Subcutaneous abdominal adipose tissue (tissue), 5 donors: ENCODE data around the gene CCDC40.

Experiments
- H3K27ac ChIP-seq: one replicate; pipeline ENCODE4 v1.7.0; 2013; ENCODE audit warnings: low read depth, mild to moderate bottlenecking, inconsistent platforms, low read length, moderate library complexity
- H3K27me3 ChIP-seq, 5 donors: one replicate each; pipeline ENCODE4 v1.7.0; 2013; ENCODE audit warnings: low read length in 5 of 5, inconsistent platforms in 1 of 5; ENCODE audit not compliant: control insufficient read depth in 5 of 5, insufficient read depth in 4 of 5
- H3K36me3 ChIP-seq, 5 donors: one replicate each; pipeline ENCODE4 v1.7.0; 2013; ENCODE audit warnings: low read length in 5 of 5; ENCODE audit not compliant: control insufficient read depth in 5 of 5, insufficient read depth in 5 of 5
- H3K4me1 ChIP-seq, 5 donors: one replicate each; pipeline ENCODE4 v1.7.0; 2013; ENCODE audit warnings: low read length in 5 of 5, mild to moderate bottlenecking in 3 of 5, moderate library complexity in 1 of 5; ENCODE audit not compliant: control insufficient read depth in 5 of 5, insufficient read depth in 5 of 5
- H3K4me3 ChIP-seq, 5 donors: one replicate each; pipeline ENCODE4 v1.7.0; 2013; ENCODE audit warnings: low read length in 5 of 5, low read depth in 1 of 5
- H3K9ac ChIP-seq, 5 donors: one replicate each; pipeline ENCODE4 v1.7.0; 2013; ENCODE audit warnings: low read length in 5 of 5, mild to moderate bottlenecking in 4 of 5, moderate library complexity in 3 of 5
- H3K9me3 ChIP-seq, 5 donors: one replicate each; pipeline ENCODE4 v1.7.0; 2013; ENCODE audit warnings: low read length in 5 of 5; ENCODE audit not compliant: control insufficient read depth in 5 of 5
- donor health status: healthy.
- donor health status: healthy.
- donor health status: healthy.
- donor health status: healthy.
- donor health status: healthy.

CCDC40 gene

GRCh38 chr17:80029258-80029974 lies 7.0 kb upstream of the CCDC40 start:
- H3K4me1 ChIP-seq, result peaks cover 16 to 94% (median 88%) of the 10 kb centered on the region in 5 donors
- H3K4me3 ChIP-seq, result peak overlapping the region in 3 of 5 donors; percentile 19 to 46 (median 36)
- H3K27ac ChIP-seq, result peak overlapping the region; percentile 94

DNA sequence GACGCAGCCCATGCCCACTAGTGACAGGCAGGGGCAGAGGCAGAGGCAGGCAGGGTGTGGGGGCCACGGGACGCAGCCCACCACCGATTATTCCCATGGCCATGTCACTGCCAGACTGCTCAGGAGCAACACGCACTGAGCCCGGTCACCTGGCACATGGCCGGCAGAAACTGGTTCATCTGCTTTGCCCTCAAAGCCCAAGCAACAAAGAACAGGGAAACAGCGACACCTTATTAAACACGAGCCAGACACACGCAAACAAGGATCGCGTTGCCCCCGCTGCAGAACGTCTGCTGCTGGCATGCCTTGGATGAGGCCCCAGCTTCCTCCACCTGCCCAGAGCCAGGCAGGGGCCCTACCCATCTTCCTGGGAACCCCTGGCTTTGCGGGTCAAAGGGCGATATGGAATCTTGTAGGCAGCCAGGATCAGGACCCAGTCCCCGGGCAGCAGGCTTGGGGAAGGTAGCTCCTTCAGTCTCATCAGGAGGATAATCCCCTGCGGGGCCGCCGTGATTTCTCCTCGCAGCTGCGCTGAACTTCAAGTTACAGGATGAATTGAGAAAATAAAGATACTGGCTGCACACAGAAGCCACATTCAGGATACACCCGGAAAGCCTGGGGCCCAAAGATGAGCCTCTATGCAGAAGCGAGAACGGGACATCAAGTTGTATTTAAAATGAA lies 5.6 kb upstream of the CCDC40 start:
- Histone ChIP-seq H3K9me3 (no peaks in the 10 kb centered on the region), H3K27ac (peak overlapping the region; percentile 94), H3K4me3 (no peak overlapping the region), H3K27me3 (no peaks in the 10 kb centered on the region), H3K9ac (peak overlapping the region in 1 of 5 donors; percentile 26), H3K4me1 (peaks cover 16 to 94% (median 82%) of the 10 kb centered on the region in 5 donors), H3K36me3 (no peaks in the 10 kb centered on the region)

More at GRCh38 chr17:80029258-80029974, 7.0 kb upstream of the CCDC40 start:
- H3K9ac ChIP-seq, result peak overlapping the region in 3 of 5 donors; percentile 9 to 45 (median 18)
- no peaks in the 10 kb centered on the region for H3K27me3 ChIP-seq
- no peaks in the 10 kb centered on the region for H3K9me3 ChIP-seq
- no peaks in the 10 kb centered on the region for H3K36me3 ChIP-seq

- H3K4me3 ChIP-seq, result peak overlapping the region in 1 of 5 donors; percentile 17
- H3K4me1 ChIP-seq, result peaks cover 12 to 94% (median 77%) of the 10 kb centered on the region in 5 donors
- H3K9ac ChIP-seq, result peak overlapping the region in 1 of 5 donors; percentile 1
- H3K27ac ChIP-seq, result peak overlapping the region; percentile 94
- H3K27me3 ChIP-seq, result no peaks in the 10 kb centered on the region
- H3K9me3 ChIP-seq, result no peaks in the 10 kb centered on the region
- H3K36me3 ChIP-seq, result no peaks in the 10 kb centered on the region
These were observed 4.6 kb upstream of the CCDC40 start for GRCh38 chr17:80031691-80032430.

DNA sequence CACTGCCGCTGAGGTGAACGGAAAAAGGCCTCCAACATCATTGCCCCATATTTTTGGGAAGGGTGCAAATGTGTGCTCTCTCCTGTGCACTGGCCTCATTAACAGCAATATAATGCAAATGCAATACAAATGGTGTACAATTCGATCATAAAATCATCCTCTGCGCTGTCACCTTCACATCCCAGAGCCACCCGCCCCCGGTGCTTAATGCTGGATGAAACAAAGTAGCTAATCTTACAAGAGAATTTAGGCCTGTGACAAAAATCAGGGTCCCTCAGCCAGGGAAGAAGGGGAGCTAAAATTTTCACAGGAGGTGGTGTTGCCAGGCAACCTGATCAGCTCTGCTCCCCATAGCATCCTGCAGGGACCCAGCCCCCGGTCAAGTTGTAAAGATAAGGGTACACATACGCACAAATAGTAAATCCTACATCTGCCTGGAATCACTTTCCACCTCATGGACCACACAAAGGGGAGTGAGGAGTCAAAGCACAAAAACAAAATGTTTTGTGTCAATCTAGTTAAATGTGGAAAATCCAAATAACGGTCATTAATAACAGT lies 3.7 kb upstream of the CCDC40 start:
- H3K27me3 ChIP-seq, result no peaks in the 10 kb centered on the region
- peaks cover 11 to 92% (median 76%) of the 10 kb centered on the region in 5 donors for H3K4me1 ChIP-seq
- H3K9ac ChIP-seq, result no peak overlapping the region
- no peaks in the 10 kb centered on the region for H3K9me3 ChIP-seq
- peak overlapping the region; percentile 94 for H3K27ac ChIP-seq
- H3K36me3 ChIP-seq, result no peaks in the 10 kb centered on the region
- no peak overlapping the region for H3K4me3 ChIP-seq

DNA sequence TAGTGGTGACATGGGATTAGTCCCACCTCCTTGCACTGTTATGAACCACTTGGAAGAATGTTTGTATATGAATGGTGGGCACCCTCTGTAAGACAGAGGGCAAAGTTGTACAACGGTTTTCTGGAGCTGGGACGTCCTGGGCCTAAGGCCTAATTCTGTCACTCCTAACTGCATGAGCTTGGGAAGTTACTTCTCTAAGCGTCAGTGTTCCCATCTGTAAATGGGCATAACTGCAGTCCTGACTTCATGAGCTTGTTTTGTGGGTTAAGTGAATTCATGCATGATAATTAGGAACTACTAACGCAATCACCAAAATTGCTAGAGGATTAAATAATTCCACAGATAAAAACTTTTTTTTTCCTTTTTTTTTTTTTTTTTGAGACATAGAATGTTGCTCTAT lies 2.6 kb upstream of the CCDC40 start:
- Histone ChIP-seq H3K4me3 (peak overlapping the region in 2 of 5 donors; percentile 16 to 77), H3K4me1 (peaks cover 11 to 80% (median 71%) of the 10 kb centered on the region in 5 donors), H3K36me3 (no peaks in the 10 kb centered on the region), H3K27ac (no peak overlapping the region), H3K9me3 (no peaks in the 10 kb centered on the region), H3K9ac (peak overlapping the region in 1 of 5 donors; percentile 11), H3K27me3 (no peaks in the 10 kb centered on the region)

DNA sequence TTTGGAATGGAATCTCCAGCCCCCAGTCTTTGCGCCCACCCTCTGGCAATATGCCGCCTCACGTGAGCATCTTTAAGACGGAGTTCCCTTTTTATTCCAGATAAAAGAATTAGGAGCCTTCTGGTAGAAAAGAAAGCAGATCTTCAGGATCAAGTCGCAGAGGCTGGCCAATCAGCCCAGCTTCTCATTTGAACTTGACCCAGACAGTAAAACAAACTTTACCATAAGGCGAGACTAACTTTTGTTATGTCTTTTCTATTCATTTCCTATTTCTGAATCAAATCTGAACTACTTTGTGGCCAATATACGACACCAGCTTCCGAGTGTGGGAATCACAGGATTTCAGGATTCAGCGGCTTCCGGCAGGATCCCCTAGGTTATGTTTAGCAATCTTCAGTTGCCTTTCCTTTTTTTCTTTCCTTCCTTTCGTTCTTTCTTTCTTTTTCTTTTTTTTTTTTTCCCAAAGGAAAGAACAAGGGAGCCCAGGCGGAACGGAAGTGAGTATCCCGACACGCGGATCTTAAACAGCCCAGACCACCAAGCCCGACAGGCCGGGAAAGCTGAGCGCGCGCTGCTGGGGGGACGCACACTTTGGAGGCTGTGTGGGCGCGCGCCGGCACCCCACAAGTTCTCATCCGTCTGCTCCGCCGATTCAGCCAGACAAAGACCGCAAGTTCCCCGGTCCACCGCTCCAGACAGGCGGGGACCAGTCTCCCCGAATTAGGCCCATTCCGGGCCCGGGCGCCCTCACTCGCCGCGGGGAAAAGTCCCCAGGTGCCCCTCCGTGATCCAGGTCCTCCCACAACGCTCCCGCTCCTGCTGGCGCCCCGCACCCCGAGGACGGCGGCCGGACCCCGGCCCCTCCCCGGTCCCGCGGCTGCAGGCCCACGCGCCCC lies 1.4 kb upstream of the CCDC40 start:
- Histone ChIP-seq H3K4me3 (peak overlapping the region; percentile 73 to 91 (median 77)), H3K27me3 (no peaks in the 10 kb centered on the region), H3K9me3 (no peaks in the 10 kb centered on the region), H3K4me1 (peaks cover 3 to 68% (median 59%) of the 10 kb centered on the region in 5 donors), H3K36me3 (peaks cover 0 to 4% (median 0%) of the 10 kb centered on the region in 5 donors), H3K27ac (peak overlapping the region; percentile 81), H3K9ac (peak overlapping the region in 4 of 5 donors; percentile 82 to 87 (median 84))

DNA sequence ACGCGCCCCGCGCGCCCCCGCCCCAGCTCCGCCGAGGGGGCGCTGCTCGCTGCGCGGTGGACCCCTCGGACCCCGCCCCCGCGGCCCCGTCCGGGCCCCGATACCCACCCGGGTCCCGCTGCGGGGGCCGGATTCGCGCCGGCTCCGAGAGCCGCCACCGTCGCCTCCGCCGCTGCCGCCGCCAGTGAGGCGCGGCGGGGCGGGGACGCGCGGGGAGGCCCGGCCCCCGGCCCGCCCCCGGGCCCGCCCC lies 830 bp upstream of the CCDC40 start, which contains the start of gene TBC1D16:
Gene TBC1D16, minus strand, starts transcription at position 186 of the 250 bp plus-strand sequence. CDS start 22,325 bp downstream, outside the sequence.
- Histone ChIP-seq H3K27ac (peak within 1 kb of the TSS; percentile 90), H3K4me1 (peaks cover 3 to 63% (median 53%) of the 10 kb centered on the region in 5 donors), H3K9ac (peak within 1 kb of the TSS in 4 of 5 donors; percentile 83 to 87 (median 86)), H3K36me3 (peaks cover 0 to 5% (median 0%) of the 10 kb centered on the region in 5 donors), H3K27me3 (no peaks in the 10 kb centered on the region), H3K9me3 (no peaks in the 10 kb centered on the region), H3K4me3 (peak within 1 kb of the TSS; percentile 79 to 91 (median 82))

- H3K36me3 ChIP-seq, result peaks cover 0 to 5% (median 0%) of the 10 kb centered on the region in 5 donors
- no peaks in the 10 kb centered on the region for H3K9me3 ChIP-seq
- peak overlapping the region; percentile 90 for H3K27ac ChIP-seq
- peak overlapping the region in 4 of 5 donors; percentile 81 to 86 (median 84) for H3K9ac ChIP-seq
- H3K4me1 ChIP-seq, result peaks cover 3 to 50% (median 40%) of the 10 kb centered on the region in 5 donors
- no peaks in the 10 kb centered on the region for H3K27me3 ChIP-seq
- peak overlapping the region; percentile 79 to 91 (median 82) for H3K4me3 ChIP-seq
These were observed 454 bp downstream of the CCDC40 start for GRCh38 chr17:80036715-80037477.
